Left ventricle myocardium inferior (tissue), 1 donor: ENCODE results near the gene SERPINA12. TPM values are rescaled to one million over a fixed set of nuclear protein-coding genes. Genes with fewer than 3 reads are reported as not detected.

Experiments used
- DNase-seq: peaks from one replicate; pipeline ENCODE4 v3.0.0-alpha.2; 2020
- H3K27ac ChIP-seq: fragments of 200-600 bp; replicated peaks from 2 replicates; pipeline ENCODE4 v1.8.0; 2021
- H3K27me3 ChIP-seq: fragments of 200-600 bp; 2 replicates; pipeline ENCODE4 v1.8.0; 2021; ENCODE audit warnings: low read depth
- H3K36me3 ChIP-seq: fragments of 200-600 bp; 2 replicates; pipeline ENCODE4 v1.8.0; 2021
- H3K4me1 ChIP-seq: fragments of 200-600 bp; 2 replicates; pipeline ENCODE4 v1.8.0; 2021
- H3K4me3 ChIP-seq: fragments of 200-600 bp; 2 replicates; pipeline ENCODE4 v1.8.0; 2021; ENCODE audit warnings: mild to moderate bottlenecking, moderate library complexity
- H3K9me3 ChIP-seq: fragments of 200-600 bp; replicated peaks from 2 replicates; pipeline ENCODE4 v1.8.0; 2021
- intact Hi-C: fragments of 100-400 bp; cut with micrococcal nuclease; formaldehyde crosslinking; loops from one replicate; pipeline ENCODE4 v1.11.0; 2022
- total RNA-seq: library from RNA; stranded (reverse); fragmentation: NEBNext Ultra II Directional; extraction: Animal tissue kit (Norgen Biotek cat#: 25700); gene quantifications from one replicate; pipeline ENCODE4 v1.2.1, GENCODE V29; 2021
- TF ChIP-seq, protein P1 (sequence below): fragments of 200-600 bp; IDR thresholded peaks from 2 replicates; pipeline ENCODE4 v1.8.0; 2021; ENCODE audit warnings: antibody characterized with exemption, mild to moderate bottlenecking, borderline replicate concordance
- donor health status: DM: no; HTN: yes; CAD: no; lungs with severe emphysema.

The SERPINA12 gene
- total RNA-seq, 1 donor from 2014 or later = not detected

DNA sequence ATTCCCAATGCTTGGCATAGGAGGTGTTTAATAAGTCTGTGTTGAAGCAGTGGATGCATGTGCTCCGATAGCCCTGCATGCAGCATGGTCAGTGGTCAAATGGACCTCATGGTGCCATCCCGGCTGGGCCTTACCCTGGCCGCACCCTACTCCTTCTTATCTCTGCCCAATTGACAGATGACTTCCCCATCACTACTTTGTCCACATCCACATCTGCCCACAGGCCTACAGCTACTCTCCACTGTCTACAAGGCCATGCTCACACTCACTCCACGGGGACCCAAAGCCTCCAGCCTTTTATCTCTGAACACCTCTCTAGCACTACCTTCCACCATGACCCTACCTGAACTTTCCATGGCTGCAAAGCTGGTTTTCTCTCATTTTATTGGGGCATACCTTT, 68.1 kb downstream of the SERPINA12 start:
- no peaks in the 10 kb centered on the region for H3K36me3 ChIP-seq
- no peaks in the 10 kb centered on the region for H3K9me3 ChIP-seq
- no peak overlapping the region for H3K4me3 ChIP-seq
- no peaks in the 10 kb centered on the region for H3K4me1 ChIP-seq
- intact Hi-C loops = no loop called here
- TF ChIP-seq, protein P1, sequence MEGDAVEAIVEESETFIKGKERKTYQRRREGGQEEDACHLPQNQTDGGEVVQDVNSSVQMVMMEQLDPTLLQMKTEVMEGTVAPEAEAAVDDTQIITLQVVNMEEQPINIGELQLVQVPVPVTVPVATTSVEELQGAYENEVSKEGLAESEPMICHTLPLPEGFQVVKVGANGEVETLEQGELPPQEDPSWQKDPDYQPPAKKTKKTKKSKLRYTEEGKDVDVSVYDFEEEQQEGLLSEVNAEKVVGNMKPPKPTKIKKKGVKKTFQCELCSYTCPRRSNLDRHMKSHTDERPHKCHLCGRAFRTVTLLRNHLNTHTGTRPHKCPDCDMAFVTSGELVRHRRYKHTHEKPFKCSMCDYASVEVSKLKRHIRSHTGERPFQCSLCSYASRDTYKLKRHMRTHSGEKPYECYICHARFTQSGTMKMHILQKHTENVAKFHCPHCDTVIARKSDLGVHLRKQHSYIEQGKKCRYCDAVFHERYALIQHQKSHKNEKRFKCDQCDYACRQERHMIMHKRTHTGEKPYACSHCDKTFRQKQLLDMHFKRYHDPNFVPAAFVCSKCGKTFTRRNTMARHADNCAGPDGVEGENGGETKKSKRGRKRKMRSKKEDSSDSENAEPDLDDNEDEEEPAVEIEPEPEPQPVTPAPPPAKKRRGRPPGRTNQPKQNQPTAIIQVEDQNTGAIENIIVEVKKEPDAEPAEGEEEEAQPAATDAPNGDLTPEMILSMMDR = no peak
- H3K27me3 ChIP-seq = peaks cover 79% of the 10 kb centered on the region
- H3K27ac ChIP-seq = no peak overlapping the region
- DNase-seq = no peak

DNA sequence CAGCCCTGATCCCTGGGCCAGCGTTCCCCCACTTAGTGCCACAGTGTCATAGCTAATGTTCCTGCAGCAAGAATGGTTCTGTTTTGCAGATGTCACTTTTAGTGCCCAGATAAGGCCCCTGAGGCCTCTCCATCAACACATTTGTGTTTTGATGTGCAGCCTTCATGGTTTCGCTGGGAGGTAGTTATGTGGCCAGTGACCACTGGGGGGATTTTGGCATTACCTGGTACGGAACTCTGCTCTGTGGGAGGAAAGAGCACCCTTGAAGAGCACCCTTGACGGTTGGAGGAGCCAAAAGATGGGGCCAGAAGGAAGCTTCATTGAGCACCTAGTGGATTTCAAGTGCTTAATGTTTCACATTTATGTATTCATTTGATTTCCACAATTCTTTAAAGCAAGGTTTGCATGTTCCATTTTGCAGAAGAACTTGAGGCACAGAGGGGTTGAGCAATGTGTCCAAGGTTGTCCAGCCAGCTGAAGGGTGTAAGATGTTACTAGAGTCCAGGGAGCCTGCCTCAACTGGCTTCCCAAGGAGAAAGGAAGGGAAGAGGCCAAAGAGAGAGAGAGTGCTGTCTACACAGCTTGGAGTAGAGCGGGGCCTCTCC, 69.7 kb downstream of the SERPINA12 start:
- H3K9me3 ChIP-seq = no peaks in the 10 kb centered on the region
- no peak overlapping the region for H3K27ac ChIP-seq
- no peak overlapping the region for H3K4me3 ChIP-seq
- no peaks in the 10 kb centered on the region for H3K4me1 ChIP-seq
- no peak for DNase-seq
- TF ChIP-seq, protein P1 = no peak
- peaks cover 87% of the 10 kb centered on the region for H3K27me3 ChIP-seq
- H3K36me3 ChIP-seq = no peaks in the 10 kb centered on the region
- intact Hi-C loops = no loop called here

Other genes with a start within 250 kb of the SERPINA12 start
- not detected for gene SERPINA10, start 216.2 kb downstream of the SERPINA12 start, total RNA-seq
- not detected for gene SERPINA6, start 186.1 kb downstream of the SERPINA12 start, total RNA-seq
- gene SERPINA2, start 142.8 kb downstream of the SERPINA12 start, total RNA-seq = not detected
- 4.4 TPM for gene SERPINA1, start 120.9 kb downstream of the SERPINA12 start, total RNA-seq
- not detected for gene SERPINA11, start 56.7 kb downstream of the SERPINA12 start, total RNA-seq
- gene SERPINA9, start 33.3 kb downstream of the SERPINA12 start, total RNA-seq = not detected
- gene SERPINA4, start 52.0 kb upstream of the SERPINA12 start, total RNA-seq = not detected
- 2.1 TPM for gene SERPINA5, start 72.0 kb upstream of the SERPINA12 start, total RNA-seq
- 45.5 TPM for gene SERPINA3, start 102.9 kb upstream of the SERPINA12 start, total RNA-seq